GM18868 (cell line): Measurements from ENCODE around the gene CCDC174.

Source experiments
- ATAC-seq: cut with Tn5 transposase; IDR thresholded peaks from one replicate; pipeline ENCODE4 v1.9.1; 2021; ENCODE audit warnings: mild to moderate bottlenecking, moderate library complexity; ENCODE audit not compliant: unreplicated experiment

Gene CCDC174

DNA sequence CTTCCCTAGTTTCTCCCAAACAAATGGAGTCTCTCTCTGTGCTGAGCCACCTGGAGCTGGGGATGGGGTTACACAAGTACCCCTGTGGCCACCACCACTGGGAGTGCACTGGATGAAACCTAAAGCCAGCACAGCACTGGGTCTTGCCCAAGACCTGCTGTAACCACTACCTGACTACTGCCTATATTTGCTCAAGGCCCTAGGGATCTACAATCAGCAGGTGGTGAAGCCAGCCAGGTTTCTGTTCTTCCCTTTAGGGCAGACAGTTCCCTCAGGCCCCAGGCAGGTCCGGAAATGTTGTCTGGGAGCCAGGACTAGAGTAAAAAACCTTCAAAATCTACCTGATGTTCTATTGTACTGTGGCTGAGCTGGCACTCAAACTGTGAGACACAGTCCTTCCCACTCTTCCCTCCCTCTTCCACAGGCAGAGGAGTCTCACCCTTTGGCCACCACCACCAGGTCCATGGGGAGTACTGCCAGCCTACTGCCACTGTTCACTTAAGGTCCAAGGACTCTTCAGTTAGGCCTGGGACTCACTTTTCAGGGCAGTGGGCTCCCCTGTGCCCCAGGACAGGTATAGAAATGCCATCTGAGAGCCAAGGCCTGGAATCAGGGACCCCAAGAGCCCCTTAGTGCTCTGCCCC is 47.2 kb downstream of the CCDC174 start:
- ATAC-seq, result peak; percentile 59

GRCh38 chr3:14699643-14700042 is 48.1 kb downstream of the CCDC174 start:
- no peak for ATAC-seq

- no peak for ATAC-seq
Observed at GRCh38 chr3:14700891-14701290, 49.3 kb downstream of the CCDC174 start.

GRCh38 chr3:14701676-14702075 is 50.1 kb downstream of the CCDC174 start:
- no peak for ATAC-seq

DNA sequence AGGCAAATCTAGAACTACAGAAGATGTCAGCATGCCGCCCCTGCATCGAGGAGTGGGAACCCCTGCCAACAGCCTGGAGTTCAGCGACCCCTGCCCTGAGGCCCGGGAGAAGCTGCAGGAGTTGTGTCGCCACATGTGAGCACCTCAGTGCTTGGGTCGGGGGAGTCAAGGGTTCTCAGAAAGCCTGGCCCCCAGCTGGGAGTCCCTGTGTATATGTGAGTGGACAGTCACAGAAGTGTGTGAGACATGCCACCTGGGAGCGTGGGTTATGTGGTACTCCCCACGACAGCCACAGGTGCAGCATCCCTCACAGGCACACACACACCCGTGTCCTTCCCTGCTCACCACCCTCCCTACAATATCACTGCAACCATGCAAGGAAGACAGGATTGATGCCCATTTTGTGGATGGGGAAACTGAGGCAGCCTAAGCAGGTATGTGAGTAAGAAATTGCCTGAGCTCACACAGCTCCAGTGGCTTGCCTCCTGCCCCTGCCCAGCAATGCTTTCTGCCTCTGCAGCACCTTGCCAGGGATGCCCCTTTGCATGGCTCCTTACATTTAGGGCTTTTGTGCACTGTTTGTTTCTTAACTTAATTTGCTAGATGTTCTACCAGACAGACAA is 51.7 kb downstream of the CCDC174 start:
- ATAC-seq, result no peak

DNA sequence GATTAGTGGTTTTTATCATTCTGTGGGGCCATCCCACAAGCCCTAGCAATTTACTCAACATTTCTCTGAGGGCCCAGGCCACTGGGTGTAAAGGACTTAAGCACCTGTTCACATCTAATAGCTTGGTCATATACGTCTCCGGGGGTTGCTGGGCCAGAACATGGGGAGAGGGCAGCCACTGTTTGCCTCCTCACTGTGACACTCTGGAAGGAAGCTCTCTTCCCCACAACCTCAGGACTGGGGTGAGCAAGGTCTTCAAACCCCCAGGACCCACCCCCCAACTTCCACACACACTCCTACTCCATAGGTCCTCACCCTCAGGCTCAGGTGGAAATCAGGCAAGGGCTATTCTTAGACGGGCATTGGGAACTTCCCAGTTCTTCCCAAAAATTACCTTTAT is 52.2 kb downstream of the CCDC174 start:
- ATAC-seq, result no peak

DNA sequence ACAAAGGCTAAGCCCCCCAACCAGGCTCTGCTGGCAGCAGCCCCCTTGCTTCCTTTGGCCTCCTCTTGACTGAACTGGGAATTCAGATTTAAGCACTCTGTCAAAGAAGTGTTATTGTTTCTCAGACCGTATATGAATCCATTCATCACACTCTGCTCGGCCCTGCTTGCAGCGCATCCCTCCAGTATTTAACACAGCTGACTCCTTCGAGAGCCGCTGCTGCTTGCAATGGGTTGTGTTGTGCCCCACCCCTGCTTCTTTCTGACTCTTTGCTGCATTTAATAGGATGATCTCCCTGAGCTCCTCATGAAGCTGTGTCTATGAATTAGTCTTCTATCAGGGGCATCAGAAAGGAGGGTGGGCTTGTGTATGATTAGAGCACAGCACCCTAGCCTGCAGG is 54.5 kb downstream of the CCDC174 start:
- ATAC-seq, result no peak

GRCh38 chr3:14716591-14716990 is 65.0 kb downstream of the CCDC174 start:
- ATAC-seq, result no peak

DNA sequence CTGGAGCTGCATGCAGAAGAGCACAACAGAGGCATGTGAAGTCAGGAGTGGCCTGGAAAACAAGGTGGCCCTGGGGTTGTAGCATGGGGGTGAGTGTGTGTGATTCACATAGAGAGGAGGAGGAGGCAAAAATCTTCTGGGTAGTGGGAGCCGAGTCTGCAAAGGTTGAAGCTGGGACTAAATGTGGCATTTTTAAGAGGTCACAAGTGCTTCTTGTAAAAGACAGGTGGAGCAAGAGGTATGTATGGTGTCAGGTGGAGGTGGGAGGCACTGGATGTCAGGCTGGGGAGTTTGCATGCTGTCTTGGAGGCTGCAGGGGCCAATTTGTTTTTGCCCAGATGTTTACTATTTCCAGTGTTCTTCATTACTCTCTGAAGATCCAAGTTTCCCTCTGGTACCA is 65.7 kb downstream of the CCDC174 start:
- ATAC-seq, result no peak

DNA sequence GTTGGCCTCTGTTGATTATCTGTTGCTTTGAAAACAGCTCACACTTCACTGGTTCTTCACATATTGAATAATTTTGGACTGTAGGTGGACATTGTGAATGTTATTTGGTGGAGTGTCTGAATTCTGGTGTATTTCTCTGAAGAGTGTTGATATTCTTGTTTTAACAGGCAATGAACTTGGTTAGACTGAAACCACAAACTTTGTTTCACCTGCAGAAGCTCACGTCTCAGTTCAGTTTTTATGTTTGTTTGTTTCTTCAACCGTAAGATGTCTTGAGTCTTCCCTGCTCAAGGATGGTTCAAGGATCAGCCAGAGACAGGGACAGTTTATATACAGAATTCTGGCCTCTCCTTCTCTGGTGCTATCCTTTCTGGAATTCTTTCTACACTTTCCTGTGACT is 67.0 kb downstream of the CCDC174 start:
- ATAC-seq, result peak; percentile 65

GRCh38 chr3:14719006-14719405 is 67.4 kb downstream of the CCDC174 start:
- no peak for ATAC-seq

- no peak for ATAC-seq
Observed at GRCh38 chr3:14721126-14721864, 69.7 kb downstream of the CCDC174 start.
